Erythroblast (primary cell): ENCODE results near the gene ARHGEF28.

Experiments
- DNase-seq, 2 experiments: peaks; one replicate each; lab custom pipeline; 2025; lab: John Stamatoyannopoulos, UW
- GATA1 ChIP-seq: IDR thresholded peaks from 2 replicates; pipeline ENCODE4 v1.6.1; 2011; ENCODE audit warnings: low read depth, mild to moderate bottlenecking, control low read depth, low read length, moderate library complexity
- POLR2A ChIP-seq: IDR thresholded peaks from 2 replicates; pipeline ENCODE4 v1.6.1; 2011; ENCODE audit warnings: mild to moderate bottlenecking, low read length

Gene ARHGEF28

GRCh38 chr5:73816656-73817420, 190.8 kb downstream of the ARHGEF28 start:
- TF ChIP-seq GATA1 (no peak), POLR2A (no peak)

GRCh38 chr5:73818357-73818756, 192.4 kb downstream of the ARHGEF28 start:
- no peak for DNase-seq
- TF ChIP-seq POLR2A (no peak), GATA1 (no peak)

More at GRCh38 chr5:73816656-73817420, 190.8 kb downstream of the ARHGEF28 start:
- no peak for DNase-seq

- TF ChIP-seq POLR2A, result no peak
- no peak for TF ChIP-seq GATA1
- peak in 1 of 2 experiments; percentile 4 for DNase-seq
Observed at GRCh38 chr5:73820326-73820725, 194.3 kb downstream of the ARHGEF28 start.

GRCh38 chr5:73821003-73821402, 195.0 kb downstream of the ARHGEF28 start:
- TF ChIP-seq POLR2A, result no peak
- no peak for TF ChIP-seq GATA1
- no peak for DNase-seq

GRCh38 chr5:73822278-73822988, 196.4 kb downstream of the ARHGEF28 start:
- TF ChIP-seq GATA1, result no peak
- no peak for TF ChIP-seq POLR2A
- DNase-seq, result no peak

GRCh38 chr5:73822989-73823339, 197.0 kb downstream of the ARHGEF28 start:
- no peak for DNase-seq
- TF ChIP-seq GATA1 (no peak), POLR2A (no peak)

- no peak for DNase-seq
- TF ChIP-seq GATA1 (no peak), POLR2A (no peak)
Observed at GRCh38 chr5:73823508-73823925, 197.5 kb downstream of the ARHGEF28 start.

- DNase-seq, result no peak
Observed at GRCh38 chr5:73825199-73825598, 199.2 kb downstream of the ARHGEF28 start.

GRCh38 chr5:73825736-73826135, 199.7 kb downstream of the ARHGEF28 start:
- DNase-seq, result no peak
- TF ChIP-seq GATA1 (no peak), POLR2A (no peak)

More at GRCh38 chr5:73825199-73825598, 199.2 kb downstream of the ARHGEF28 start:
- TF ChIP-seq GATA1 (no peak), POLR2A (no peak)

- no peak for DNase-seq
- TF ChIP-seq POLR2A (no peak), GATA1 (no peak)
Observed at GRCh38 chr5:73826301-73827105, 200.5 kb downstream of the ARHGEF28 start.

GRCh38 chr5:73827106-73827450, 201.1 kb downstream of the ARHGEF28 start:
- no peak for DNase-seq
- TF ChIP-seq POLR2A (no peak), GATA1 (no peak)

- no peak for DNase-seq
- TF ChIP-seq POLR2A, result no peak
- no peak for TF ChIP-seq GATA1
Observed at GRCh38 chr5:73828465-73828864, 202.5 kb downstream of the ARHGEF28 start.

- DNase-seq, result no peak
- no peak for TF ChIP-seq POLR2A
- no peak for TF ChIP-seq GATA1
Observed at GRCh38 chr5:73830646-73831045, 204.7 kb downstream of the ARHGEF28 start.

- no peak for TF ChIP-seq GATA1
- TF ChIP-seq POLR2A, result no peak
- no peak for DNase-seq
Observed at GRCh38 chr5:73831066-73831465, 205.1 kb downstream of the ARHGEF28 start.
